ENCODE data around the gene STK25. TPM values are rescaled to one million over a fixed set of nuclear protein-coding genes. Genes with fewer than 3 reads are reported as not detected.

STK25 gene
- total and polyA plus RNA-seq, 2 of the 8 experiments (the other 6 are each of a cell fraction or from before 2014, with no cell fraction given) = 159 to 546 TPM

DNA sequence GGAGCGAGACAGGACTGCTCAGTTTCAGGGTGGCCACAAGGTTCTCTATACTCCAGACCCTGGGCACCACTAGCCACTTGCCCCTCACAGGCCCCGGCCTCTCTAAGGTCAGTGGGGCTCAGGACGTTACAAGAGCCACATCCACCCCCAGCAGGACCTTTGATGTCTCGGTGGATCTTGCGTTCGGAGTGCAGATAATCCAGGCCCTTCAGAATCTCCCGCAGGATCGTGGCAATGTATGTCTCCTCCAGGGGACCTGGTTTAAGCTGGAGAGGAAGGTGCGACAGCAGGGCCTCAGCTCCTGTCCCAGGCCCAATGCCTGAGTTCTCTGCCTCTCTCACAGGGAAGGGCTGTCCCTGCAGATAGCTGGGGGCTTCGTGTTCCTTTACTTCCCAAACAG, 8.4 kb downstream of the STK25 start (continued):
- TF ChIP-seq EP300 (IDR thresholded peaks at IDR 0.05; ENCODE audit: borderline replicate concordance in 1 of 2, low read depth in 2 of 2, low read length in 2 of 2) = no peak
- no peak for TF ChIP-seq TAF7 (optimal IDR thresholded peaks at IDR 0.05; ENCODE audit: borderline replicate concordance, low read depth, low read length)
- no peak for TF ChIP-seq SIN3A (conservative IDR thresholded peaks at IDR 0.05 in 1 of 2, IDR thresholded peaks at IDR 0.05 in 1 of 2; ENCODE audit: low read depth in 1 of 2, low read length in 2 of 2)
- TF ChIP-seq GTF2F1 (IDR thresholded peaks at IDR 0.05; ENCODE audit: borderline replicate concordance, low read depth, low read length) = no peak
- no peak for TF ChIP-seq SIRT6 (IDR thresholded peaks at IDR 0.05; ENCODE audit: low read length)
- TF ChIP-seq POLR2AphosphoS5 (IDR thresholded peaks at IDR 0.05; ENCODE audit: low read depth, low read length) = no peak
- TF ChIP-seq JUN (IDR thresholded peaks at IDR 0.05; ENCODE audit: low read depth, low read length) = no peak
